Measurements from ENCODE around the gene XKR8.

XKR8 gene

DNA sequence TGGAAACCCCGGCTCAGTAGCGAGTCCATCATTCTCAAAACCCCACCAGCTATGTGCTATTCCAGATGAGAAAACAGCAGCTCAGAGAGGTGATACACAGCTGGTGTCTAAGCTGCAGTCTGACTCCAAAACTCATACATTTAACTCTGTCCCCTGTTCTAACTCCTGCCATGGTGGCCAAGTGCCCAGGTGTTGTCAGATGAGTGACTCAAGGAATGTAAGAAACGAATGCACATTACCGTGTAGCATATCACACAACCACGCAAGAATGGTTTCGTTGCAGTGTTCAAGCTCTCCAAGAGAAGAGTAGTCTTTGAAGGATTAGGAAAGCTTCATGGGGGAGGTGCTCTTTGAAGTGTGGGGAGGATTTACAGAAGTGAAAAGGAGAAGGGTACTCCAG is 4.7 kb upstream of the XKR8 start:
- FAIRE-seq = no peak

DNA sequence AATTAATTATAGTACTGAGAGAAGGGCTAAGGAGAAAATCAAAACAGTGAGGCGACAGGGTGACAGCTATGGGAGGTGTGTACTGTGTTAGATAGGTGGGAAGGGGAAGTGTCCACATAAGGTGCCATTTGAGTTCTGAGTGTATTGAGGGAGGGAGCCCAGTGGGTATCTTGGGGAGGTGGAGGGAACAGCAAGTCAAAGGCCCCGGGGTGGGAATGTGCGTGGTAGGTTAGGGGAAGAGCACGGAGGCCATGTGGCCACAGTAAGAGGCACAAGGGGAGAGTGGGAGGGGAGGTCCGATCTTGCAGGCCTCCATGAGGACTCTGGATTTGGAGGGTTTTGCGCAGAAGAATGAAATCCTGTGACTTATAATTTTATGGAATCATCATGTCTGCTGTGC is 3.0 kb upstream of the XKR8 start:
- FAIRE-seq = no peak

More for the DNA sequence above, 4.7 kb upstream of the XKR8 start:
- no peak for DNase-seq (ENCODE audit: insufficient read length, low spot score)

GRCh38 chr1:27957655-27958054 is 2.1 kb upstream of the XKR8 start:
- FAIRE-seq = no peak
- DNase-seq (ENCODE audit: insufficient read length, low spot score) = no peak

More for the DNA sequence above, 3.0 kb upstream of the XKR8 start:
- DNase-seq (ENCODE audit: insufficient read length, low spot score) = no peak

DNA sequence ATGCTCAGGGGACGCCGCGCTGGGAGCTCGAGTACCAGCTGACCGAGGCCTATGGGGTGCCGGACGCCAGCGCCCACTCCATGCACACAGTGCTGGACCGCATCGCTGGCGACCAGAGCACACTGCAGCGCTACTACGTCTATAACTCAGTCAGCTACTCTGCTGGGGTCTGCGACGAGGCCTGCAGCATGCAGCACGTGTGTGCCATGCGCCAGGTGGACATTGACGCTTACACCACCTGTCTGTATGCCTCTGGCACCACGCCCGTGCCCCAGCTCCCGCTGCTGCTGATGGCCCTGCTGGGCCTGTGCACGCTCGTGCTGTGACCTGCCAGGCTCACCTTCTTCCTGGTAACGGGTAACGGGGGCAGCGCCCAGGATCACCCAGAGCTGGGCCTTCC is 1.3 kb upstream of the XKR8 start:
- no peak for FAIRE-seq
- no peak for DNase-seq (ENCODE audit: insufficient read length, low spot score)

DNA sequence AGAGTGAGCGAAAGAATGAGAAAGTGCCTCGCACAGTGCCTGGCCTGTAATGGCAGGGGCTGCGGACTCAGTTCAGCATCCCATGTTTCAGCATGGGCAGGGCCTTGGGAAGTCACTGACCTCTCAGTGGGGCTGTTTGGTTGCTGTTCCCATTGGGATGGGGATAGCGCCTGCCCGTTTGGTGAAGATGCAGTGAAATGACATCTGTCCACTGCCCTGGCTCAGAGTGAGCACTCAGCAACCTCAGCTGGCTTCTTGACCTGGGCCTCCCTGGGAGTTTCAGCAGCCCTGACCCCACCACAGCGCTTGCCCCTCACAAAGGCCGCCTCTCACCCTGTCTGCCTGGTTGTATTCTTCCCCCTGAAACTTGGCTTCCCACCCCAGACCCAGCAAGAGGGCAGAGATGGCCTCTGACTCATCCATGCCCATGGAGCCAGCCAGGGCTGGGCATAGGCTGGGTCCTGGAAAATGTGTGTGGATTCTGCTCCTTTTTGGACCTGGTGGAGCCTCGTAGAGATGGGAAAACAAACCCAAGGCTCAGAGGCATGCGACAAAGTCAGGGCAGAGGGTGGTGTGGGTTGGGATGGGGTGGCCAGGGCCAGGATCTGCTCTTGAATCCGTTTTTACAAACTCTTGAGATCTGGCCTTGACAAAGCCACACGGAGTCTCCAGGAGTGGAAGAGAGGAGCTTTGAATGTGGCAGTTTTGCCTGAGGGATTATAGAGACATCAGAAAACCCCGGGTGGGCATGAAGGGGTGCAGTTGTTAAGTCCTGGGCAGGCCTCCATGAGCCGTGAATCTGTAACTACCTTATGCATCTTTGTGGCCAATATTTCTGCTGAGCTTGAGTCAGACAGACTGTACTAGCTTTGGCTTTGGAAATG is 1.2 kb downstream of the XKR8 start:
- no peak for DNase-seq (ENCODE audit: insufficient read length, low spot score)
- FAIRE-seq = no peak

DNA sequence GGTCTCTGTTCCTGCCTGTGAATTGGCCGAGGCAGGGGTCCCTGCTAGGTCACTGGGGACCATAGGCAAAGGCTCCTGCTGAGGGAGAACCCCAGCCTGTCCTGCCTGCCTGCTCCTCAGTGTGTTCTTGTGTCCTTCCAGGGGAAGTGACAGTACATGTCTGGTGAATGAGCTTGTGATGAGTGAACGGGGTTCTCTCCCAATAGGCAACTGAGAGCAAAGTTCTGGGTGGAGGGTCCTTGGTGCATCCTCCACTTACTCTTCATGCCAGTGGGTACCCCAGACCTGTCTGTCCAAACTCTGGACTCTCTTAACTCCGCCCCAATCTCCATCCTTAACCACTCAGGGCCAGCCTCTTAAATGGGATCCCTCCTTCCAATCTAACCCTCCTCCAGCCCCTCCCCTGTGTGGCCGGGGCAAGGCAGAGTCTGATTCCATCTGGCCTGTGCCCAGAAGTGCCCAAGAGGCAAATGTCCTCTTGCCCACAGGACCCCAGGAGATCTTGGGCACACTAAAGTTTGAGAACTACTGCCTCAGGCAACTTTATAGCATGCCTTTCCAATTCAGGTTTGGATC is 2.0 kb downstream of the XKR8 start:
- FAIRE-seq = no peak
- DNase-seq (ENCODE audit: insufficient read length, low spot score) = no peak

- DNase-seq (ENCODE audit: insufficient read length, low spot score) (no peak), FAIRE-seq (no peak)
Measured at GRCh38 chr1:27963393-27963792, 3.6 kb downstream of the XKR8 start.

GRCh38 chr1:27966402-27967105 is 6.8 kb downstream of the XKR8 start:
- FAIRE-seq = no peak
- DNase-seq (ENCODE audit: insufficient read length, low spot score) = no peak

DNA sequence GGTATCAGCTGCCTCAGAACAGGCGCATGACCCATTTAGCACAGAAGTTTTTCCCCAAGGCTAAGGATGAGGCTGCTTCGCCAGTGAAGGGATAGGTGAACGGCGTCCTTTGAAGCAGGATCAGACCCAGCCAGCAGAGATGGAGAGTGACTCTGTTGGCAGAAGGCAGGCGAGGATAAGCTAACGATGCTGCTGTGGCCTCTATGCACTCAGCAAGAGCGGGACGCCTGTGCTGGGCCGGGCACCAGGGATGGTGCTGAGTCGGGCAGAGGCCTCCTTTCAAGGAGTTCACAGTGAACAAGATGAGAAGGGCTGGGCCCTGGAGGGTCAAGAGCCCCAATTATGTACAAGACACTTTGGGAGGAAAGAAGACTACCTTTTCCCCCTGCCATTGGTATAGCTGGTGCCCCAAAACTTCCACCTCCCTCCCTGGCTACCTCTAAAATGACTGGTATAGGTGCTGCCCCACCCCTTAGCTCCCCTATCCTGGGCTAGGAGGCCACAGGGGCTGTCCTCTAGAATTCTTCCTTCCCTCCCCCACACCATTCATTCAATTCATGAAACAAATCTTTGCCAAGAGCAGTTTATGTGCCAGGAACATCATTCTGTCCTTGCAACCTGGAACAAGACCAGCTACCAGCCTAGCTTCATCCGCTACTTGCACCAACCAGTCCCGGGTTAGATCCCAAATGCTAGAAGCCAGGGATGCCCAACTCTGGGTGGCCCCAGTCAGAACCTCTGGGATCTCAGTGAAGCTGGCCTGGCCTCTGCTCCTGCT is 7.5 kb downstream of the XKR8 start:
- FAIRE-seq = no peak
- no peak for DNase-seq (ENCODE audit: insufficient read length, low spot score)

- FAIRE-seq = no peak
- no peak for DNase-seq (ENCODE audit: insufficient read length, low spot score)
Measured at GRCh38 chr1:27967884-27968466, 8.2 kb downstream of the XKR8 start.

DNA sequence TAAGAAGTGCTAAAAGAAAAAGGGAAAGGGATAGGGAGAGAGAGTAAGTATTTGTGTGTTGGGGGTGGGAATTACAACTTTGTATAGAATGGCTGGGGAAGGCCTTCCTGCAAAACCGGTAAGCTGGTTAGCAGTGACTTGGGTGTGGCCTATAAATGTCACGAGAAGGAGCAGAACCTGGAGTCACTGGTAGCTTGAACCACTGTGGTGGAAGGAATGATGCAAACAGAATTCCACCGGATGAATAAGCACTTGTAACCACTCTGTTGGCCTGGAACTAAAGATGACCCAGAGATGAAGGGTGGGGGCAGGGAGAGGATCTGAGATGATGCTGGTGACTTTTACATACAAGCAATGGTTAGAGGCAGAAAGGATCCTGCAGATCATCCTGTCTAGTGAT is 8.9 kb downstream of the XKR8 start:
- FAIRE-seq = no peak
- peak; percentile 35 for DNase-seq (ENCODE audit: insufficient read length, low spot score)

DNA sequence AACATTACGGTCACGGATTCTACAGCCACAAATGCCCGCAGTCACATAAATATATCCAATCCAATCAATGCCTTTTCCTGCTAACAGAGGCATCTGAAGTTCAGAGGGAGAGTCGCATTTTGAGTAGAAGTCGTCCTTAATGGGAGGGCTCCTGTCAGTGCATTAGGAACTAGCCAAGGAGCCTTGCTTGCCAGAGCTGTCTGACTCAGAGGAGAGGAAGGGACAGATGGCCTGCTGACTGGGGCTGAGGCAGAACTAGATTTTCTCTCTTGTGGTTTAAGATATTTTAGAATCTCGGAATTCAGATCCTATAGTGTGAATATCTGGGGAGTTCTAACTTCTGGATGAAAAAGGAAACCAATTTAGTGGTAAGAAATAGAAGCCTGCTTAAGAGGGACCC is 10.6 kb downstream of the XKR8 start:
- FAIRE-seq (no peak), DNase-seq (ENCODE audit: insufficient read length, low spot score) (no peak)

GRCh38 chr1:27971674-27972073 is 11.9 kb downstream of the XKR8 start:
- FAIRE-seq (no peak), DNase-seq (ENCODE audit: insufficient read length, low spot score) (no peak)

GRCh38 chr1:27972141-27972540 is 12.4 kb downstream of the XKR8 start:
- FAIRE-seq (no peak), DNase-seq (ENCODE audit: insufficient read length, low spot score) (no peak)

DNA sequence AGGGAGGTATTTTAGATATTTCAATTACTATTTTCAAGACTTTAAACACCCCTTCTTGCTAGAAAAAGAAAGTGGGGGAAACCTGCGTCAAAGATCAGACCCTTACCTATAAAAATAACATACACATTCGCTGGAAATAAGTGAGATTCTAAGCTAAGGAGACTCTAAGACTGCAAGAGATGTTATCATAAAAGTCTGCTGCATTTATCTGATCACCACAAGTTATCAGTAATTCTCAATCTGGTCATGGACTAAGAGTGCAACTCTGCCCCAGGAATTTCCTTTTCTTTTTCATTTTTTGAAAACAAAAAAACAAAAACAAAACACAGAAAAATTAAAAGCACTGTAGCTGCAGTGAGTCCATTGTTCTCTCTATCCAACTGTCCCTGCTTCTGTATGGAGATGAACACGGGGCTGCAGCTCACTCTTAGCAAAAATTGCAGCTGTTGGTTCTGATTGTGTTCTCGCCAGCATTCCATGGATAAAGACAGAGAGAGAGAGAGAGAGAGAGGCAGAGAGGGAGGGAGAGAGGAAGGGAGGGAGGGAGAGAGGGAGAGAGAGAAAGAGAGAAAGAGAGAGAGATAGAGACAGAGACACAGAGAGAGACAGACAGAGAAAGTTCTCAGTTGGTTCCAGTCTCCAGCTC is 14.1 kb downstream of the XKR8 start:
- DNase-seq (ENCODE audit: insufficient read length, low spot score) (no peak), FAIRE-seq (no peak)

DNA sequence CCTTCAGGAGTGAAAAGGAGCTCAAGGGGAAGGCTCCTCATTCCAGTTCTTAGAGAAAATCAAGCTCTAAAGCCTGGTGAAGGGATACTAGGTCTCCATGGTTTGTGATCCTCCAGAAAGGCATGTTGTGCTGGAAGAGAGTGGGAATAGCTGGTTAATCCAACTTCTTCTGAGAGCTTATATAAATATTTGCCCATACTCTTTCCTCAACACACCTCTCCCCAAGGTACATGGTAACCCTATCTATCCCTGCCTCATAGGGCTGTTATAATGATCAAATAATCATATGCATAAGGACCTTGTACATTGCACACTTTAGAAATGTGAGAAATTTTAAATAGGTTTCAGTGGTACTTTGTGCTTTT is 14.6 kb downstream of the XKR8 start:
- no peak for FAIRE-seq

DNA sequence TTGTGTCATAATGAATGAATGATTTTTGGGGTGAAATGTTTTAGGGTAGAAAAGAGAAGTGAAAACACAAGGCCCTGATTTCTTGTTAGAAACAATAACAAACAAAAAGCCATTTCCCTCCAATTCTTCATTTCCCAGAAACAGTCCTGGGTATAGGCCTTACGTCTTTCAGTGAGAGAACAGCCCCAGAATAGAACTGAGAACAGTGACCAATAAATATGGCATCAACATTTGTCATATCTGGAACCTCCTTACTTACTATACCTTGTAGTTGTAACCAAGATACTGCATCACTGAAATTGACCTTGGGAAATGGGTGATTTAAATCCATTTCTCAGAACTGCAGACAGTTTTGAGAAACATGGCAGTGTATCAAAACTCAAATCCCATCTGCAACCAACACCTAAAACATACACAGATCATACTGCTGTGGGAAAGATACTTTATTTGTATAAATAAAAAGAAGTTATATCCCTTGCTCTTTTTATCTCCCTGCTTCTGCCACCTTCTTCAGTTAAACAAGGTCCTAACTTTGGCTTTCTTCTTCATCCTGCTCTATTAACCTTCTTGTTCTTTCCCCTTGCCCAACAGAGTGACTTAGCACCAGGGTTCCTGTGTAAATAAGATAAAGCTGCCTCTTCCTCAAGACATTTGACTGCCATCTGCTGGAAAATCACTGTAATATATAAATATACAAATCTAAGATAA is 19.5 kb downstream of the XKR8 start:
- peak; percentile 33 for DNase-seq (ENCODE audit: insufficient read length, low spot score)
- no peak for FAIRE-seq

More for the DNA sequence above, 14.6 kb downstream of the XKR8 start:
- no peak for DNase-seq (ENCODE audit: insufficient read length, low spot score)

- DNase-seq (ENCODE audit: insufficient read length, low spot score) (no peak), FAIRE-seq (no peak)
Measured at GRCh38 chr1:27979859-27980201, 20.1 kb downstream of the XKR8 start.

DNA sequence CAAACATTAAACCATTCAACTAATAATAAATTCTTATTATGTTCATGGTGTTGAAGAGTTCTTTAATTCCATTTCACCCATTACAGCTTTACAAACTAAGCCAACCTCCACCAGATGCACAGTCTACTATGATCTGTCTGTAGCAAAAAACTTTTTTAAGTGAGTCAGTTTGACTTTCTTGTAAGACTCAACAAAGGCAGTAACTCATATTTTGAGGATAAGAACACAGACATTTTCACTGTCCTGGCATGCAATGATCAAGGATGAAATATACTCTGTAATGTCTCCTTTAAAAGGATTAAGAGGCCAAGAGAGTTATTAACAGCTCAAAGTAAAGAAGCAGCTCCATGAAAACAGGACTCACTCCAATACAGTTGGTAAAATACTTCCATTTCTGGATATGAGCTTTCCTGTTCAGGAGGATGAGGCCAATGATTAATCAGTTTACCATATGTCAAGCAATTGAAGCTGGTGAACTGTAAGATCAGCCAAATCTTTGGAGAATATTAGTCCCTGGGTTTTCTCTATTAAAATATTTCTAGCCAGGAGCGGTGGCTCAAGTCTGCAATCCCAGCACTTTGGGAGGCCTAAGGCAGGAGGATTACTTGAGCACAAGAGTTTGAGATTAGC is 20.6 kb downstream of the XKR8 start:
- no peak for FAIRE-seq
- no peak for DNase-seq (ENCODE audit: insufficient read length, low spot score)
